ENCODE data around the gene TNFSF13B.

The TNFSF13B gene

DNA sequence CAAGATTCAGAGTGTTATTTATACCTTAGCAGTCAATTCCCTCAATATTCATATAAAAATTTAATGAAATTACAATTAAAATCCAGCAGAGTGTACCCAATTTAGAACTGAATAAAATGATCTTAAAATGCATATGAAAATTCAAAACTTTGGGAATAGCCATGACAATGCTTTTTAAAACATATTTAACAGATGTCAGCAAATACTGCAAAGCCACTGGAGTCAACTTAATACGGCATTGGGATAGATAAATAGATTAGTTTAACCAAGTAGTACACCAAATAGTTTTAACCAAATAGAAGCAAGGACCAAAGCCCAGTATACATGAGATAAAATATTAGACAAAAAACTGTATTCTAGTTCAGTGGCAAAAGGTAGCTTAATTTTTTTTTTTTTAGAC lies 79.8 kb downstream of the TNFSF13B start:
- H3K4ac ChIP-seq (ENCODE audit: low read depth in 1 of 2, low read length in 2 of 2), result no peak overlapping the region
- H3K23ac ChIP-seq (ENCODE audit: low read length in 2 of 2), result no peak overlapping the region
- H4K91ac ChIP-seq (ENCODE audit: low read length), result no peak overlapping the region
- no peak overlapping the region for H2BK12ac ChIP-seq (ENCODE audit: low read length in 2 of 2)
- no peak overlapping the region for H3K9ac ChIP-seq (ENCODE audit: low read length)
- H2AFZ ChIP-seq (ENCODE audit: low read depth, low read length), result no peak overlapping the region
- no peak overlapping the region for H2BK15ac ChIP-seq (ENCODE audit: low read depth, poor library complexity, severe bottlenecking)
- H2BK5ac ChIP-seq (ENCODE audit: low read depth, low read length, poor library complexity, severe bottlenecking), result no peak overlapping the region
- peaks cover 2% of the 10 kb centered on the region for H3K4me1 ChIP-seq (ENCODE audit: control insufficient read depth, insufficient read depth, low read depth, low read length)
- WGBS, result no CpG with 5 or more reads among the region's 1 CpG
- no peak for DNase-seq
- H3K27me3 ChIP-seq (ENCODE audit: control insufficient read depth in 1 of 2, insufficient read depth in 1 of 2, low read length in 2 of 2), result no peaks in the 10 kb centered on the region
- H3K4me3 ChIP-seq (ENCODE audit: insufficient read depth in 1 of 2, low read depth in 1 of 2, low read length in 2 of 2), result no peak overlapping the region
- H3K36me3 ChIP-seq (ENCODE audit: control insufficient read depth in 1 of 2, insufficient read depth in 2 of 2, low read depth in 1 of 2, low read length in 2 of 2), result no peaks in the 10 kb centered on the region
- no peak overlapping the region for H3K4me2 ChIP-seq (ENCODE audit: low read length, poor library complexity, severe bottlenecking)
- H3K18ac ChIP-seq (ENCODE audit: low read depth in 1 of 2, low read length in 2 of 2), result no peak overlapping the region
- H3K9me3 ChIP-seq (ENCODE audit: control insufficient read depth, low read length), result no peaks in the 10 kb centered on the region
- no peak overlapping the region for H4K8ac ChIP-seq (ENCODE audit: low read length)
- no peaks in the 10 kb centered on the region for H3K79me1 ChIP-seq (replicated peaks; ENCODE audit: low read length, poor library complexity, severe bottlenecking)
- H2AK5ac ChIP-seq (ENCODE audit: low read length, severe bottlenecking), result no peak overlapping the region
- no peak overlapping the region for H3K14ac ChIP-seq (ENCODE audit: low read length in 2 of 2)
- no peak overlapping the region for H3K27ac ChIP-seq (ENCODE audit: low read length, poor library complexity, severe bottlenecking)
- H2BK120ac ChIP-seq (ENCODE audit: low read depth, low read length), result no peak overlapping the region

DNA sequence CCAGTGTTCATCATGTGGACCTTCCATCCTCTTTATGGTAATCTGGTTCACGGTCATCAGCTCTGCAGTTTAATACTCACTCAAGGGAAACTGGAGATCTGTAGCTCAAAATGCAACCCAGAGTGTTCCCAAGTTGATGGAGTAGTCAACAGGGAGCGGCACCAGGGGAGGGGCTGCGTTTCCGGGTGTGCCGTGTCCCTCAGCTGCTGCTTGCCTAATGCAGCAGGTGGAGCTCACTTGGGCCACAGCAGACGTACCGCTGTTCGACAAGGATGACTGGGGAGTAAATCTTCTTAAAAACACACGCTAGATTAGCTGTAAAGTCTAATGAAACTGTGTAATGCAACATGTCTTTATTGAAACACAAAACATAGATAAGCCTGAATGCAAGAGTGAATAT lies 81.1 kb downstream of the TNFSF13B start:
- Histone ChIP-seq H3K4me1 (ENCODE audit: control insufficient read depth, insufficient read depth, low read depth, low read length) (no peaks in the 10 kb centered on the region), H2BK15ac (ENCODE audit: low read depth, poor library complexity, severe bottlenecking) (no peak overlapping the region), H3K4ac (ENCODE audit: low read depth in 1 of 2, low read length in 2 of 2) (no peak overlapping the region), H3K27me3 (ENCODE audit: control insufficient read depth in 1 of 2, insufficient read depth in 1 of 2, low read length in 2 of 2) (no peaks in the 10 kb centered on the region), H3K23ac (ENCODE audit: low read length in 2 of 2) (no peak overlapping the region), H4K91ac (ENCODE audit: low read length) (no peak overlapping the region), H4K8ac (ENCODE audit: low read length) (no peak overlapping the region), H3K18ac (ENCODE audit: low read depth in 1 of 2, low read length in 2 of 2) (no peak overlapping the region), H3K36me3 (ENCODE audit: control insufficient read depth in 1 of 2, insufficient read depth in 2 of 2, low read depth in 1 of 2, low read length in 2 of 2) (no peaks in the 10 kb centered on the region), H3K79me1 (replicated peaks; ENCODE audit: low read length, poor library complexity, severe bottlenecking) (no peaks in the 10 kb centered on the region), H3K9me3 (ENCODE audit: control insufficient read depth, low read length) (no peaks in the 10 kb centered on the region), H3K14ac (ENCODE audit: low read length in 2 of 2) (no peak overlapping the region), H2BK120ac (ENCODE audit: low read depth, low read length) (no peak overlapping the region), H2BK12ac (ENCODE audit: low read length in 2 of 2) (no peak overlapping the region), H2BK5ac (ENCODE audit: low read depth, low read length, poor library complexity, severe bottlenecking) (no peak overlapping the region), H3K9ac (ENCODE audit: low read length) (no peak overlapping the region), H3K4me2 (ENCODE audit: low read length, poor library complexity, severe bottlenecking) (no peak overlapping the region), H3K27ac (ENCODE audit: low read length, poor library complexity, severe bottlenecking) (no peak overlapping the region), H2AK5ac (ENCODE audit: low read length, severe bottlenecking) (no peak overlapping the region), H3K4me3 (ENCODE audit: insufficient read depth in 1 of 2, low read depth in 1 of 2, low read length in 2 of 2) (no peak overlapping the region), H2AFZ (ENCODE audit: low read depth, low read length) (no peak overlapping the region)
- WGBS, result 93% methylated on average over 8 of the region's 9 CpGs
- DNase-seq, result no peak

DNA sequence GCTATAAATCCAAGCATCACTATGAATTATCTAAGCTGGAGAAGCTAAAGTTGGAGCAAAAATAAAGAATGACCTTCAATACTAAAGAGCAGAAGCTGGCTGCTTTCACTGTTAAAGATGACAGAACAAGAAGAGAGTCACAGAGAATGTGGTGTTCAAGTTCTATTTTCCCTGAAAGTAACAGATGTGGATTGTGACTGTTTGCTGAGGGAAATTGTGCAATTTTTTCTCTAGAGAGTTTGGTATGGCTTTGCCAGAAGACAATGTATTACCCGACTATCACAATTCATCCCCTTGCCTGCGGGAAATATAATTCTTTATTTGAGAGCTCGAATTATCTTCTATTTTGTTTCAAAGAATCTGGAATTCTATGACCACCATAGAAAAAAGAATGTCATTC lies 83.1 kb downstream of the TNFSF13B start:
- H2AFZ ChIP-seq (ENCODE audit: low read depth, low read length), result no peak overlapping the region
- H2BK15ac ChIP-seq (ENCODE audit: low read depth, poor library complexity, severe bottlenecking), result no peak overlapping the region
- H2BK120ac ChIP-seq (ENCODE audit: low read depth, low read length), result no peak overlapping the region
- no peak overlapping the region for H3K4me3 ChIP-seq (ENCODE audit: insufficient read depth in 1 of 2, low read depth in 1 of 2, low read length in 2 of 2)
- no peaks in the 10 kb centered on the region for H3K9me3 ChIP-seq (ENCODE audit: control insufficient read depth, low read length)
- no CpG with 5 or more reads among the region's 3 CpGs for WGBS
- H3K18ac ChIP-seq (ENCODE audit: low read depth in 1 of 2, low read length in 2 of 2), result no peak overlapping the region
- H3K79me1 ChIP-seq (replicated peaks; ENCODE audit: low read length, poor library complexity, severe bottlenecking), result no peaks in the 10 kb centered on the region
- no peak overlapping the region for H3K23ac ChIP-seq (ENCODE audit: low read length in 2 of 2)
- H3K4me1 ChIP-seq (ENCODE audit: control insufficient read depth, insufficient read depth, low read depth, low read length), result no peaks in the 10 kb centered on the region
- H2AK5ac ChIP-seq (ENCODE audit: low read length, severe bottlenecking), result no peak overlapping the region
- no peak for DNase-seq
- no peak overlapping the region for H3K14ac ChIP-seq (ENCODE audit: low read length in 2 of 2)
- no peak overlapping the region for H2BK5ac ChIP-seq (ENCODE audit: low read depth, low read length, poor library complexity, severe bottlenecking)
- no peak overlapping the region for H3K4ac ChIP-seq (ENCODE audit: low read depth in 1 of 2, low read length in 2 of 2)
- no peaks in the 10 kb centered on the region for H3K36me3 ChIP-seq (ENCODE audit: control insufficient read depth in 1 of 2, insufficient read depth in 2 of 2, low read depth in 1 of 2, low read length in 2 of 2)
- no peak overlapping the region for H2BK12ac ChIP-seq (ENCODE audit: low read length in 2 of 2)
- no peak overlapping the region for H3K9ac ChIP-seq (ENCODE audit: low read length)
- no peak overlapping the region for H4K8ac ChIP-seq (ENCODE audit: low read length)
- H3K27ac ChIP-seq (ENCODE audit: low read length, poor library complexity, severe bottlenecking), result no peak overlapping the region
- no peaks in the 10 kb centered on the region for H3K27me3 ChIP-seq (ENCODE audit: control insufficient read depth in 1 of 2, insufficient read depth in 1 of 2, low read length in 2 of 2)
- H3K4me2 ChIP-seq (ENCODE audit: low read length, poor library complexity, severe bottlenecking), result no peak overlapping the region
- H4K91ac ChIP-seq (ENCODE audit: low read length), result no peak overlapping the region

DNA sequence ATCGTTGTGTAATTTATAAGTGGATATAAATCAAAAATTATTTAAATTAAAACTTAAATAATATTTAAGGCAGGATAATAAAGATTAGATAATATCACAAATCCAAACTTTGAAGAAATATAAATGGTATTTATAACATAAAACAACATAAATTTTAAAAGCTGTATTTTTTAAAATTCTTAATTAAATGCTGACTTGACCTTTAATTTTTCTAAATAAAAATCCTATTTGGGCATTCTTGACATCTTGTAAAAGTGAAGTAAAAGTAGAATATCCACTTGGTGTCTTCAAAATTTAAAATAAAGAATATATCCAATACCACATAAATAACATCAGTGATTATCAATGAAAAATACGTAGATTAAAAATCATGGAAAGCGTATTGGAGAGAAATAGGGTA lies 87.7 kb downstream of the TNFSF13B start:
- H3K9ac ChIP-seq (ENCODE audit: low read length), result no peak overlapping the region
- no peak for DNase-seq
- no peak overlapping the region for H3K23ac ChIP-seq (ENCODE audit: low read length in 2 of 2)
- no peaks in the 10 kb centered on the region for H3K27me3 ChIP-seq (ENCODE audit: control insufficient read depth in 1 of 2, insufficient read depth in 1 of 2, low read length in 2 of 2)
- no peak overlapping the region for H3K27ac ChIP-seq (ENCODE audit: low read length, poor library complexity, severe bottlenecking)
- no peak overlapping the region for H3K14ac ChIP-seq (ENCODE audit: low read length in 2 of 2)
- no peak overlapping the region for H2AFZ ChIP-seq (ENCODE audit: low read depth, low read length)
- no peak overlapping the region for H2BK12ac ChIP-seq (ENCODE audit: low read length in 2 of 2)
- no peak overlapping the region for H3K18ac ChIP-seq (ENCODE audit: low read depth in 1 of 2, low read length in 2 of 2)
- H2AK5ac ChIP-seq (ENCODE audit: low read length, severe bottlenecking), result no peak overlapping the region
- no peak overlapping the region for H4K91ac ChIP-seq (ENCODE audit: low read length)
- no peak overlapping the region for H3K4me3 ChIP-seq (ENCODE audit: insufficient read depth in 1 of 2, low read depth in 1 of 2, low read length in 2 of 2)
- no peaks in the 10 kb centered on the region for H3K4me1 ChIP-seq (ENCODE audit: control insufficient read depth, insufficient read depth, low read depth, low read length)
- H3K4me2 ChIP-seq (ENCODE audit: low read length, poor library complexity, severe bottlenecking), result no peak overlapping the region
- H2BK15ac ChIP-seq (ENCODE audit: low read depth, poor library complexity, severe bottlenecking), result no peak overlapping the region
- no peak overlapping the region for H2BK120ac ChIP-seq (ENCODE audit: low read depth, low read length)
- no peak overlapping the region for H2BK5ac ChIP-seq (ENCODE audit: low read depth, low read length, poor library complexity, severe bottlenecking)
- no peaks in the 10 kb centered on the region for H3K9me3 ChIP-seq (ENCODE audit: control insufficient read depth, low read length)
- H3K4ac ChIP-seq (ENCODE audit: low read depth in 1 of 2, low read length in 2 of 2), result no peak overlapping the region
- H4K8ac ChIP-seq (ENCODE audit: low read length), result no peak overlapping the region
- H3K36me3 ChIP-seq (ENCODE audit: control insufficient read depth in 1 of 2, insufficient read depth in 2 of 2, low read depth in 1 of 2, low read length in 2 of 2), result no peaks in the 10 kb centered on the region
- 91% methylated on average over 2 of the region's 3 CpGs for whole genome bisulfite sequencing
- no peaks in the 10 kb centered on the region for H3K79me1 ChIP-seq (replicated peaks; ENCODE audit: low read length, poor library complexity, severe bottlenecking)

Measured in mesenchymal stem cell (in vitro differentiated cells and primary cell).